GM19238 (cell line): ENCODE data around the gene CPM.
"Not testable (repeated sequence)": the region's sequence is repeated elsewhere in the genome, so short reads cannot be mapped to it uniquely, and the experiment has no call there.

Experiments
- DNase-seq: peaks from one replicate; pipeline ENCODE4 v3.0.0; 2011; ENCODE audit warnings: low spot score; ENCODE audit not compliant: insufficient read length

Gene CPM

DNA sequence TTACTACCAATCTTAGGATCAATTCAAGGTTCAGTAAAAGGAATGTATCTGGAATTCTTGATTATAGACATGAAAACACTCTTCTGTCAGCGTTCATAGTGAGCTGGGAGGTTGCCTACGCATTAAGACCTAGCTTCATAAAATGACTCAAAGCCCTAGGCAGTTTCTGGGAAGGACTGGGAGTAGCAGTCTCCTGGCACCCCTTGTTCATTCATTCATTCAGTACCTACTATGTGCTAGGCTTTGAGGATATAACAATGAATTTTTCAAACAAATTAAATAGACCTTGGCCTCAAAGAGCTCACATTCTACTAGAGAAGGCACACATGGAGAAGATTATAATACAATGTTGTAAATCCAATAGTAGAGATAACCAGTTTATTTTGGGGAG lies 78.9 kb downstream of the CPM start:
- no peak for DNase-seq

DNA sequence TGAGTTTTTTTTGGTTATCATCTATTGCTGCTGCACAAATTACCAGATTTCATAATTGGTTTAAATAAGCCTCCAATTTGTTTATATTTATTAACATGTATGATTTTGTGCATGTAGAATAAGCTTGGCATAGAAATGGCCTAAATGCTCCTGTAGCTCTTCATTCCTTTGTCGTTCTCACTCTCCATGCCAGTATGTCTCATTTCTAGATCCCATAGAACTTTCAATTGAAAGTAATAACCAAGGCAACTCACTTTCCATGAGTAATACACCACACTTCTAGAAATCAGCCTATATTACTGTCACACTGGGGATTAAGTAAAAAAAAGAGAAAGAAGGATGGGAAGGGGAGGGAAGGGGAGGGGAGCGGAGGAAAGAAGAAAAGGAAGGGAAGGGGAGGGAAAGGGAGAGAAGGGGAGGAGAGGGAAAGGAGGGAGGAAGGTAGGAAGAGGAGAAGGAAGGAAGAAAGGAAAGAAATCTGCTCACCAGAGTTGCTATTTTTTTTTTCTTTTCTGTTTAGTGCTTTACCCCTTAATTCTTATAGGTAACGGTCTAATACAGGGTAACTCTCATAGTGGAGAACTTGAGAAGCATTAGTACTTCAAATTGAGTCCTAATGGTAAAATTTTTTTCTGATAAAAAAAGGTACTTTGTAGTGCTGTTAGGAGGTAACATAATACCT lies 79.4 kb downstream of the CPM start:
- no peak for DNase-seq

- no peak for DNase-seq
Observed at GRCh38 chr12:68851592-68852306, 81.2 kb downstream of the CPM start.

DNA sequence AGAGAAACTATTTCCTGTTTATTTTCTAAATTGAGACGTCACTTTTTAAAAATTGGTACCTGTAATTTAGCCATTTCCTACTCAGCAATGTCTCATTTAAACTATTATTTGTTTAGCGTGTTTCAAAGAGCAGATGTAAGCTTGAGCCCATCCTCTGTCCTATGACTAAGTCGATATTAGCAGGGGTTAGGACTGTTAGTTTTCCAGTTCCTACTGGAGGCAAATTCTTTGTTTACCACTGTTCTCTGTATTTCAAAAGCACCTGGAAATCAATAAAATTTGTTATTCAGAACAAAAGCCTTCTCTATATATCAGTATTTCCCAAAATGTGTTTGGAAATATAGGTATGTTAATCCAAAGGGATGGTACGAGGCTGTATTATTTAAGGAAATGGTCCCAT lies 82.6 kb downstream of the CPM start:
- DNase-seq: no peak

GRCh38 chr12:68846811-68847210 lies 86.2 kb downstream of the CPM start:
- no peak for DNase-seq

GRCh38 chr12:68844788-68845695 lies 87.9 kb downstream of the CPM start:
- no peak for DNase-seq

DNA sequence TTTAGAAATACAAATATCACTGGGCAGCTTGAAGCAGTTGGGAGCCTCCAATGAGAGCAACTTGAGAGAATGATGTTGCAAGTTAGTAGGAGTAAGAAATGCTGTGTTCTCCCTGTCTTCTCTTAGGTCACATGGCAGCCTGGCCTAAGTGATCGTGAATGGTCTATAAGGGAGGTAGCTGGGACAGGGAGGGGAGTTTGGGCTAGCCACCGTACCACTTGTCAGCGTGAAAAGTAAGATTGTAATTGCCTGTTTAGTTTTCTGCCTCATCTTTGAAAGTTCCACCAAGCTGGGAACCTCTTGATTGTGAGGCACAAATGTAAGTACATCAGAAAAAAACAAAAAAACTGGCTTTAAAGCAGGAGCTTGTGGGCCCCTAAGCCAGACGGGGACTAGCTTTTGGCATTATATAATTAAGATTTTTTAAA lies 88.6 kb downstream of the CPM start:
- DNase-seq: no peak

- no peak for DNase-seq
Observed at GRCh38 chr12:68842784-68843567, 90.0 kb downstream of the CPM start.

DNA sequence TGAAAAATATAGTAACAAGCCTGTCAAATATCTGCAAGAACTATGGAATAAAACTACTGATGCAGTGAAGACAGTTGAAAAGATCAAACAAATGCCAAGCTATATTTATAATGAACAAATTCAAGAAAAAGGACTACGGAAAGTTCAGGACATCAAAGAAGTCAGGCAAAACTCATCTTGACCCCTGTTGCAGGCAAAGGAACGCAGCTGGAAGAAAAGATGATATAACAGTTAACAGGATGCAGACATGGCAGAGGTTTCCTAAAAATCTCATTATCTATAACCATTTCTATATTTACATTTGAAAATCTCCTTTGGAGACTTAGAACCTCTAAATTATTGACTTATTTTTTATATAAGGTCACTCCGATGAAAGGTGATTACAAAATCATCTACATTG lies 90.8 kb downstream of the CPM start:
- DNase-seq: no peak

DNA sequence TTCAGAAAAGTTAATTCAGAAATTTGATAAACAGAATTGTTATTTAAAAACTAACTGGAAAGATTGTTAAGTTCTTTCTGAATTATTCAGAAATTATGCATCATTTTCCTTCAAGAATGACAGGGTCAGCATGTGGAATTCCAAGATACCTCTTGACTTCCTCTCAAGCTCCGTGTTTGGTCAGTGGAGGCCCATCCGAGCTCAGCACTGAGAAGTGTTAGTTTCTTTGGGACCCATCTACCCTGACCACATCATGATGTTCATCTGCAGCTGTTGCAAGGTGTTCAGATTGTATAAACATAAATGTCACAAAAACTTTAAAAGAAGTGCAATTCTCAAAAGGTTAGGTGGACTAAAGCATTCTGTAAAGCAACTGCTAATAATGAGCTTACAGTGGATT lies 91.3 kb downstream of the CPM start:
- no peak for DNase-seq

DNA sequence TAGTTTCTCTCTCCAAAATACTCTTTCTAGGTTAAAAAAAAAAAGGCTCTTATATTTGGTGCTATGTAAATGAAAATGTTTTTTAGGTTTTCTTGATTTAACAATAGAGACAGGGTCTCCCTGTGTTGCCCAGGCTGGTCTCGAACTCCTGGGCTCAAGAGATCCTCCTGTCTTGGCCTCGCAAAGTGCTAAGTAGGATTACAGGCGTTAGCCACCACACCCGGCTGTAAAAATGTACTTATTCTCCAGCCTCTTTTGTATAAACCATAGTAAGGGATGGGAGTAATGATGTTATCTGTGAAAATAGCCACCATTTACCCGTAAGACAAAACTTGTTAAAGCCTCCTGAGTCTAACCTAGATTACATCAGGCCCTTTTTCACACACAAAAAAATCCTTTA lies 91.8 kb downstream of the CPM start:
- DNase-seq: not testable (repeated sequence)

- DNase-seq: no peak
Observed at GRCh38 chr12:68839183-68840147, 93.5 kb downstream of the CPM start.

GRCh38 chr12:68838046-68838886 lies 94.7 kb downstream of the CPM start:
- no peak for DNase-seq

DNA sequence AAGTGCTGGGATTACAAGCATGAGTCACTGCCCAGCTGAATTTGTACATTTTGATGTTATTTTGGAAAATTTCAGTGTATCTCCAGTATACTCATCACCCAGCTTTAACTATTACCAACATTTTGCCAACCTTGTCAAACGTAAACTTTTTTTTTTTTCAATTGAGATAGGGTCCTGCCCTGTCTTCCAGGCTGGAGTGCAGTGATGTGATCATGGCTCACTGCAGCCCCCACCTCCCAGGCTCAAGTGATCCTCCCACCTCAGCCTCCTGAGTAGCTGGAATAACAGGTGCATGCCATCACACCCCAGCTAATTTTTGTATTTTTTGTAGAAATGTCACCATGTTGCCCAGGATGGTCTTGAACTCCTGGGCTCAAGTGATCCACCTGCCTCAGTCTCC lies 95.8 kb downstream of the CPM start:
- DNase-seq: no peak

DNA sequence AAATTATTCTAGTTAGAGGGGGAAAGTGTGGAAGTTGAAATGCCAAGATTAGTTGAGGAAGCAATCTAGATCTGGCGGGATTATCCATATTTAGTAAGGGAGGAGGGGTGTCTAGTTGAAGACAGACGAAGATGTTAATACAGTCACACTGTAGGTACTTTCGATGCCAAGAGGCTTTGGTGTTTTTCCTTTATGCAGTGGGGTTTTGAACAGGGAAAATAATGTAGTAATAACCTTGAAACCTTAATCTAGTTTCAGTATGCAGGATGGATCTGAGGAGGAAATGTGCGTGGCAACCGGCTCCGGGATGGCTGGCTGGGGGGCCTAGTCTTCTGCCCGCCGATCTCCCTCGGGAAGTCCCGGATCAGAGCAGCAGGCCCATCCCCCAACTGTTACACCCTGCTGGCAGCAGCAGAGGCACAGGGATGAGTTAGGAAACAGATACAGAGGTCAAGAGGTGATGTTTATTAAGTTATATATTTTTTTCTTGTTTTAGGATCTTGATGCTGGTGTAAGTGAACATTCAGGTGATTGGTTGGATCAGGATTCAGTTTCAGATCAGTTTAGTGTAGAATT lies 97.5 kb downstream of the CPM start:
- DNase-seq: no peak

- DNase-seq: no peak
Observed at GRCh38 chr12:68833508-68833907, 99.5 kb downstream of the CPM start.

DNA sequence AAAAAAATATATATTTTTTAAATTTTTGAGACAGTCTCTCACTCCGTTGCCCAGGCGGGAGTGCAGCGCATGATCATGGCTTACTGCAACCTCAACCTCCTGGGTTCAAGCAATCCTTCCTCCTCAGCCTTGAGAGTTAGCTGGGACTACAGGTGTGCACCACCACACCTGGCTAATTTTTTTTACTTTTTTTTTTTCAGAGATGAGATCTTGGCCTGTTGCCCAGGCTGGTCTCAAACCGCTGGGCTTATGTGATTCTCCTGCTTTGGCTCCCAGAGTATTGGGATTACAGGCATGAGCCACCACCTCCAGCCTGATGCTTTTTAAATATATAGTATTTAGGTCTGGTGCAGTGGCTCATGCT lies 100.5 kb downstream of the CPM start:
- no peak for DNase-seq

DNA sequence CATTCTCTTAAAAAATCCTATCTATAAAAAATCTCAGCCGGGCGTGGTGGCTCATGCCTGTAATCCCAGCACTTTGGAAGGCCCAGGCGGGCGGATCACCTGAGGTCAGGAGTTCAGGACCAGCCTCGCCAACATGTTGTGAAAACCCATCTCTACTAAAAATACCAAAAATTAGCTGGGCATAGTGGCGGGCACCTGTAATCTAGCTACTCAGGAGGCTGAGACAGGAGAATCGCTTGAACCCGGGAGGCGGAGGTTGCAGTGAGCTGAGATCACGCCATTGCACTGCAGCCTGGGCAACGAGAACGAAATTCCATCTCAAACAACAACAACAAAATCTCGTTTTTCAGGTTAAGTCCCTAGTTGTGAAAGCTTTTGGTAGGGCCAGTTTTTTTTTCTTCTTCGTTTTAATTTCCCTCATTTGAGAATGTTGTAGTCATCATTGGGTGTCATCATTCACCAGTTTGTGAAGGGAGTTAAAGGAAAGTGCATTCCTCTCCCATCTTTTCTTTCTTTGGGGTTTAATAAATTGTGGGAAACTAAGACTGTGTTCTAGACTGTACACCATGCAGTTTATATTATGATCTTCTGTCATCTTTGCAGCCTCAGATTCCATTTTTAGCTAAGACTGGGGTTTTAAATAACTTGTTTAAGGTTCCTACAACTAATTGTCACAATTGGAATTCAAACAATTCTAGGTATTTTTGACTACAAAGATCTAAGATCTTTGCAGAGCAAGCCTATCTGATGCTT lies 101.0 kb downstream of the CPM start:
- DNase-seq: no peak
